SK-N-SH (cell line): Measurements from ENCODE around the gene CYREN. TPM values are rescaled to one million over a fixed set of nuclear protein-coding genes. Genes with fewer than 3 reads are reported as not detected.

Experiments used
- CTCF ChIA-PET: fragments of 300-600, 350-600 bp; formaldehyde crosslinking; extraction: SDS; loops from one replicate; lab custom pipeline; 2021; lab: Yijun Ruan, JAX
- POLR2A ChIA-PET: fragments of 350-600 bp; sonication (Branson Sonifier 250); formaldehyde crosslinking; extraction: SDS; loops from one replicate; lab custom pipeline; 2020; ENCODE audit warnings: antibody characterized with exemption, inconsistent platforms; lab: Yijun Ruan, JAX
- DNase-seq: peaks from one replicate; pipeline ENCODE4 v3.0.0; 2012
- H2AFZ ChIP-seq: fragments of 200-600 bp; sonication (generic); 2 replicates; pipeline ENCODE4 v1.8.1; 2016; ENCODE audit warnings: antibody characterized with exemption, mild to moderate bottlenecking, low read depth
- H3F3A ChIP-seq: fragments of 200-600 bp; sonication (generic); replicated peaks from 2 replicates; pipeline ENCODE3; 2016; ENCODE audit warnings: antibody characterized with exemption, mild to moderate bottlenecking; ENCODE audit not compliant: insufficient read depth
- H3K27ac ChIP-seq, 2 experiments: fragments of 200-500 bp in 1 of 2; fragments of 200-600 bp in 1 of 2; sonication (Bioruptor generic) in 1 of 2; sonication (generic), shearing (Covaris generic) in 1 of 2; 2 replicates each; pipeline versions ENCODE4 v1.5.1 to v1.6.1; 2014 to 2016; ENCODE audit warnings: low read depth in 2 of 2, inconsistent platforms in 1 of 2, low read length in 1 of 2, mild to moderate bottlenecking in 1 of 2, mixed read lengths in 1 of 2
- H3K27me3 ChIP-seq: fragments of 200-600 bp; sonication (generic), shearing (Covaris generic); 2 replicates; pipeline ENCODE4 v1.6.1; 2016; ENCODE audit warnings: mixed run types; ENCODE audit not compliant: insufficient read depth
- H3K36me3 ChIP-seq, 2 experiments: fragments of 200-500 bp in 1 of 2; fragments of 200-600 bp in 1 of 2; sonication (Bioruptor generic) in 1 of 2; sonication (generic) in 1 of 2; replicated peaks in 1 of 2; 2 replicates each; pipeline versions ENCODE3 to v1.5.1; 2014 to 2016; ENCODE audit warnings: low read length in 1 of 2, mild to moderate bottlenecking in 1 of 2; ENCODE audit not compliant: insufficient read depth in 2 of 2, control insufficient read depth in 1 of 2
- H3K4me1 ChIP-seq, 2 experiments: fragments of 200-500 bp in 1 of 2; fragments of 200-600 bp in 1 of 2; sonication (Bioruptor generic) in 1 of 2; sonication (generic), shearing (Covaris generic) in 1 of 2; 2 replicates each; pipeline versions ENCODE4 v1.5.1 to v1.6.1; 2014 to 2016; ENCODE audit warnings: low read depth in 1 of 2, low read length in 1 of 2, mixed run types in 1 of 2; ENCODE audit not compliant: insufficient read depth in 2 of 2, control insufficient read depth in 1 of 2
- H3K4me2 ChIP-seq: fragments of 200-600 bp; sonication (generic), shearing (Covaris generic); 2 replicates; pipeline ENCODE4 v1.6.1; 2017; ENCODE audit warnings: mixed run types
- H3K4me3 ChIP-seq, 2 experiments: fragments of 200-500 bp in 1 of 2; fragments of 200-600 bp in 1 of 2; sonication (Bioruptor generic) in 1 of 2; sonication (generic), shearing (Covaris generic) in 1 of 2; 2 replicates each; pipeline versions ENCODE4 v1.5.1 to v1.8.1; 2014 to 2016; ENCODE audit warnings: low read depth in 2 of 2, inconsistent platforms in 1 of 2, low read length in 1 of 2, mild to moderate bottlenecking in 1 of 2, mixed read lengths in 1 of 2, moderate library complexity in 1 of 2
- H3K79me2 ChIP-seq: fragments of 200-600 bp; sonication (generic); 2 replicates; pipeline ENCODE4 v1.8.1; 2017; ENCODE audit warnings: mild to moderate bottlenecking; ENCODE audit not compliant: insufficient read depth
- H3K9ac ChIP-seq: fragments of 200-600 bp; sonication (generic); 2 replicates; pipeline ENCODE4 v1.6.1; 2017; ENCODE audit warnings: mixed run types
- H3K9me2 ChIP-seq: fragments of 200-600 bp; sonication (generic); 2 replicates; pipeline ENCODE4 v1.6.1; 2017; ENCODE audit warnings: mixed run types
- H3K9me3 ChIP-seq: fragments of 200-600 bp; sonication (generic); 2 replicates; pipeline ENCODE4 v1.6.1; 2017; ENCODE audit warnings: mixed run types, mild to moderate bottlenecking, moderate library complexity
- H4K20me1 ChIP-seq: fragments of 200-600 bp; sonication (generic); 2 replicates; pipeline ENCODE4 v1.6.1; 2017; ENCODE audit warnings: mild to moderate bottlenecking, mixed run types; ENCODE audit not compliant: insufficient read depth
- CHD2 ChIP-seq: fragments of 150-350 bp; IDR thresholded peaks from 2 replicates; pipeline ENCODE4 v1.6.1; 2018; ENCODE audit warnings: low read length; ENCODE audit not compliant: partially characterized antibody
- ELF1 ChIP-seq: IDR thresholded peaks from 2 replicates; pipeline ENCODE4 v1.4.0; 2012
- FOSL2 ChIP-seq: IDR thresholded peaks from 2 replicates; pipeline ENCODE4 v1.4.0; 2012; ENCODE audit warnings: low read depth, mild to moderate bottlenecking, moderate library complexity, borderline replicate concordance
- FOXJ3 ChIP-seq: sonication (generic); formaldehyde crosslinking; IDR thresholded peaks from 2 replicates; pipeline ENCODE4 v1.5.1; 2020; ENCODE audit warnings: mild to moderate bottlenecking, missing genetic modification reagents
- JUND ChIP-seq: IDR thresholded peaks from 2 replicates; pipeline ENCODE4 v1.4.0; 2012
- MXI1 ChIP-seq: IDR thresholded peaks from 2 replicates; pipeline ENCODE4 v1.6.1; 2012; ENCODE audit warnings: mild to moderate bottlenecking, low read depth, low read length, improper control_type of control experiment
- RAD21 ChIP-seq: IDR thresholded peaks from 2 replicates; pipeline ENCODE4 v1.6.1; 2012; ENCODE audit warnings: mild to moderate bottlenecking, low read length
- SIN3A ChIP-seq: IDR thresholded peaks from 2 replicates; pipeline ENCODE4 v1.6.1; 2012; ENCODE audit warnings: low read depth, mild to moderate bottlenecking, low read length, moderate library complexity, borderline replicate concordance
- TAF1 ChIP-seq: IDR thresholded peaks from 2 replicates; pipeline ENCODE4 v1.6.1; 2012; ENCODE audit warnings: low read depth, mild to moderate bottlenecking, low read length, moderate library complexity, borderline replicate concordance
- TEAD4 ChIP-seq: IDR thresholded peaks from 2 replicates; pipeline ENCODE4 v1.4.0; 2012; ENCODE audit warnings: mild to moderate bottlenecking, borderline replicate concordance; ENCODE audit not compliant: insufficient read depth
- USF2 ChIP-seq: fragments of 150-350 bp; IDR thresholded peaks from 2 replicates; pipeline ENCODE4 v1.6.1; 2017; ENCODE audit warnings: antibody characterized with exemption, low read length, low read depth, borderline replicate concordance
- WGBS: methylation state at CpG from one replicate; pipeline ENCODE4 v1.1.6; 2017; ENCODE audit warnings: low lambda C conversion rate; 5-methylcytosine and 5-hydroxymethylcytosine counted together
- polyA plus RNA-seq, 3 experiments: library from polyadenylated mRNA; depleted of rRNA; stranded (reverse); fragments of >200 nt; gene quantifications; 2 replicates each; pipeline ENCODE4 v1.2.3, GENCODE V29; 2012
- TF ChIP-seq, protein P1 (sequence below): IDR thresholded peaks from 2 replicates; pipeline ENCODE4; 2012
- TF ChIP-seq, protein P2 (sequence below): IDR thresholded peaks from 2 replicates; pipeline ENCODE4 v1.4.0; 2012; ENCODE audit warnings: low read depth, borderline replicate concordance
- TF ChIP-seq, protein P3 (sequence below): fragments of 150-350 bp; IDR thresholded peaks from 2 replicates; pipeline ENCODE4 v1.6.1; 2016; ENCODE audit warnings: mild to moderate bottlenecking, low read depth, low read length

CYREN gene
- polyA plus RNA-seq, 1 of the 3 experiments (the other 2 are of a cell fraction) = 53.4 TPM

DNA sequence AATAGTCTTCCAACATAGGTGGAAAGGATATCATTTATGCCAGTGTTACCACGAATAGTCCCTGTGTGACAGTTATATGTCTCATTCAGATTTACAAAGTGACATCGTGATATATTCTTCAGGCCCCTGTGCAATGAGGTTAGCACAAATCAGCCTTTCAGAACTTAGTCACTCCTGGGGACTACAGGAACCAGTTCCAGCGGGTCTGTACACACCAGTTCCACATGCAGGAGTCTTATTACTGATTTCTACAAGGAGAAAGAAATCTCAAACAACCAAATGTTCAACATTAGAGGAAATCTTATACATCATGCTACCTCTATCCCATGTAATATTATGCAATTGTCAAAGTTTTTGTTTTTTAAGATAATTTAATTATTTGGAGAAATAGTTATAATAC lies 45.2 kb upstream of the CYREN start:
- Histone ChIP-seq H3K4me3 (no peak overlapping the region), H3K36me3 (no peaks in the 10 kb centered on the region), H3K9ac (no peak overlapping the region), H3K9me3 (no peaks in the 10 kb centered on the region), H3K4me1 (peaks cover 0 to 2% of the 10 kb centered on the region in 2 experiments; a peak in 2 of 4 replicates), H3K27ac (no peak overlapping the region), H3K27me3 (0 out of 2 replicates have a peak, but pooled peaks cover 16% of the 10 kb centered on the region)
- CTCF ChIA-PET = no interaction called here
- 82% methylated on average over 3 of the region's 3 CpGs for WGBS
- no peak for DNase-seq
- TF ChIP-seq, protein P1, sequence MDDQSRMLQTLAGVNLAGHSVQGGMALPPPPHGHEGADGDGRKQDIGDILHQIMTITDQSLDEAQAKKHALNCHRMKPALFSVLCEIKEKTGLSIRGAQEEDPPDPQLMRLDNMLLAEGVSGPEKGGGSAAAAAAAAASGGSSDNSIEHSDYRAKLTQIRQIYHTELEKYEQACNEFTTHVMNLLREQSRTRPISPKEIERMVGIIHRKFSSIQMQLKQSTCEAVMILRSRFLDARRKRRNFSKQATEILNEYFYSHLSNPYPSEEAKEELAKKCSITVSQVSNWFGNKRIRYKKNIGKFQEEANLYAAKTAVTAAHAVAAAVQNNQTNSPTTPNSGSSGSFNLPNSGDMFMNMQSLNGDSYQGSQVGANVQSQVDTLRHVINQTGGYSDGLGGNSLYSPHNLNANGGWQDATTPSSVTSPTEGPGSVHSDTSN = no peak
- TF ChIP-seq MXI1 = no peak
- TF ChIP-seq SIN3A = no peak
- no peak for TF ChIP-seq FOXJ3 (CRISPR knock-in tag)
- TF ChIP-seq, protein P2, sequence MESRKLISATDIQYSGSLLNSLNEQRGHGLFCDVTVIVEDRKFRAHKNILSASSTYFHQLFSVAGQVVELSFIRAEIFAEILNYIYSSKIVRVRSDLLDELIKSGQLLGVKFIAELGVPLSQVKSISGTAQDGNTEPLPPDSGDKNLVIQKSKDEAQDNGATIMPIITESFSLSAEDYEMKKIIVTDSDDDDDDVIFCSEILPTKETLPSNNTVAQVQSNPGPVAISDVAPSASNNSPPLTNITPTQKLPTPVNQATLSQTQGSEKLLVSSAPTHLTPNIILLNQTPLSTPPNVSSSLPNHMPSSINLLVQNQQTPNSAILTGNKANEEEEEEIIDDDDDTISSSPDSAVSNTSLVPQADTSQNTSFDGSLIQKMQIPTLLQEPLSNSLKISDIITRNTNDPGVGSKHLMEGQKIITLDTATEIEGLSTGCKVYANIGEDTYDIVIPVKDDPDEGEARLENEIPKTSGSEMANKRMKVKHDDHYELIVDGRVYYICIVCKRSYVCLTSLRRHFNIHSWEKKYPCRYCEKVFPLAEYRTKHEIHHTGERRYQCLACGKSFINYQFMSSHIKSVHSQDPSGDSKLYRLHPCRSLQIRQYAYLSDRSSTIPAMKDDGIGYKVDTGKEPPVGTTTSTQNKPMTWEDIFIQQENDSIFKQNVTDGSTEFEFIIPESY = no peak
- no peak for TF ChIP-seq TEAD4
- TF ChIP-seq ELF1 = no peak
- TF ChIP-seq RAD21 = no peak
- TF ChIP-seq TAF1 = no peak
- TF ChIP-seq, all 33 proteins: peak for 0
- POLR2A ChIA-PET = no interaction called here
- H4K20me1 ChIP-seq = no peaks in the 10 kb centered on the region
- H3K79me2 ChIP-seq = no peaks in the 10 kb centered on the region
- no peak overlapping the region for H3K4me2 ChIP-seq
- H3K9me2 ChIP-seq = no peaks in the 10 kb centered on the region
- H2AFZ ChIP-seq = no peak overlapping the region
- H3F3A ChIP-seq = peaks cover 5% of the 10 kb centered on the region

DNA sequence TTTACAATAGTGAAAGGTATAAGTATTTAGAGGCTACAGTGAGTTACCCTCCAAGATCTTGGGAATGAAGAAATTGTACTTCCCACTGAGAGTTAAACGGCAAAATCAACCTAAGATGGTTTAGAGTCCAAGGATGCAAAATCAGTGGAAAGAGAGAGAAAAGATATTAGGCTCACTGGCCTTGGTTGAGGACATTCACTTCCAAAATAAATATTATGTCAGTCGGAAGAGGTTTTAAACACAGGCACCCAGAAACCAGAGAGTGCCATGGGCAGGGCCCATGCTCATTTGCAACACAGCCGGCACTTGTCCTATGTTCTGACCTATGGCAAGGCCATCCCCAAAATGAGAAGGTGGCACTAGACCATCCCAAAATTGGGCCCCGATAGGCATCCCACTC lies 44.7 kb upstream of the CYREN start:
- 95% methylated on average over 4 of the region's 4 CpGs for WGBS

More for the DNA sequence above, 44.7 kb upstream of the CYREN start:
- no peaks in the 10 kb centered on the region for H3K9me3 ChIP-seq
- H3K4me2 ChIP-seq = no peak overlapping the region
- no peak overlapping the region for H2AFZ ChIP-seq
- ChIA-PET POLR2A (no interaction called here), CTCF (no interaction called here)
- H3K36me3 ChIP-seq = no peaks in the 10 kb centered on the region
- 0 out of 2 replicates have a peak, but pooled peaks cover 16% of the 10 kb centered on the region for H3K27me3 ChIP-seq
- peaks cover 0 to 6% of the 10 kb centered on the region in 2 experiments; a peak in 2 of 4 replicates for H3K4me1 ChIP-seq
- no peak overlapping the region for H3K4me3 ChIP-seq
- TF ChIP-seq CHD2 (no peak), JUND (no peak), USF2 (no peak), FOSL2 (no peak)
- TF ChIP-seq, protein P3, sequence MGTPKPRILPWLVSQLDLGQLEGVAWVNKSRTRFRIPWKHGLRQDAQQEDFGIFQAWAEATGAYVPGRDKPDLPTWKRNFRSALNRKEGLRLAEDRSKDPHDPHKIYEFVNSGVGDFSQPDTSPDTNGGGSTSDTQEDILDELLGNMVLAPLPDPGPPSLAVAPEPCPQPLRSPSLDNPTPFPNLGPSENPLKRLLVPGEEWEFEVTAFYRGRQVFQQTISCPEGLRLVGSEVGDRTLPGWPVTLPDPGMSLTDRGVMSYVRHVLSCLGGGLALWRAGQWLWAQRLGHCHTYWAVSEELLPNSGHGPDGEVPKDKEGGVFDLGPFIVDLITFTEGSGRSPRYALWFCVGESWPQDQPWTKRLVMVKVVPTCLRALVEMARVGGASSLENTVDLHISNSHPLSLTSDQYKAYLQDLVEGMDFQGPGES = no peak
- no peak for DNase-seq
- H4K20me1 ChIP-seq = no peaks in the 10 kb centered on the region
- no peaks in the 10 kb centered on the region for H3K79me2 ChIP-seq
- no peak overlapping the region for H3K27ac ChIP-seq
- peaks cover 5% of the 10 kb centered on the region for H3F3A ChIP-seq
- H3K9ac ChIP-seq = no peak overlapping the region
- H3K9me2 ChIP-seq = no peaks in the 10 kb centered on the region
